ENCODE results near the gene GABRD. TPM values are rescaled to one million over a fixed set of nuclear protein-coding genes. Genes with fewer than 3 reads are reported as not detected.

Gene GABRD
- total RNA-seq, 1 donor from 2014 or later, result 2.5 TPM

GRCh38 chr1:2078170-2078569 lies 59.0 kb downstream of the GABRD start:
- Mint-ChIP-seq H3K4me3 (ENCODE audit: unreplicated experiment) (no peak overlapping the region), H3K36me3 (ENCODE audit: unreplicated experiment) (peaks cover 29% of the 10 kb centered on the region), H3K27ac (ENCODE audit: unreplicated experiment) (no peak overlapping the region), H3K4me1 (ENCODE audit: low read depth, unreplicated experiment) (peaks cover 23% of the 10 kb centered on the region), H3K9me3 (ENCODE audit: unreplicated experiment) (peaks cover 4% of the 10 kb centered on the region), H3K27me3 (ENCODE audit: unreplicated experiment) (peaks cover 14% of the 10 kb centered on the region)
- no peak for TF ChIP-seq CTCF (IDR thresholded peaks at IDR 0.05; ENCODE audit: partially characterized antibody, unreplicated experiment)
- DNase-seq, result no peak

GRCh38 chr1:2079396-2080085 lies 60.4 kb downstream of the GABRD start:
- H3K9me3 Mint-ChIP-seq (ENCODE audit: unreplicated experiment), result peaks cover 16% of the 10 kb centered on the region

GRCh38 chr1:2080140-2080539 lies 61.0 kb downstream of the GABRD start:
- no peak for DNase-seq
- Mint-ChIP-seq H3K27me3 (ENCODE audit: unreplicated experiment) (peaks cover 14% of the 10 kb centered on the region), H3K9me3 (ENCODE audit: unreplicated experiment) (peaks cover 17% of the 10 kb centered on the region), H3K4me1 (ENCODE audit: low read depth, unreplicated experiment) (peaks cover 24% of the 10 kb centered on the region), H3K4me3 (ENCODE audit: unreplicated experiment) (no peak overlapping the region), H3K36me3 (ENCODE audit: unreplicated experiment) (peaks cover 29% of the 10 kb centered on the region), H3K27ac (ENCODE audit: unreplicated experiment) (no peak overlapping the region)
- TF ChIP-seq CTCF (IDR thresholded peaks at IDR 0.05; ENCODE audit: partially characterized antibody, unreplicated experiment), result no peak

More at GRCh38 chr1:2079396-2080085, 60.4 kb downstream of the GABRD start:
- peaks cover 15% of the 10 kb centered on the region for H3K27me3 Mint-ChIP-seq (ENCODE audit: unreplicated experiment)
- H3K4me3 Mint-ChIP-seq (ENCODE audit: unreplicated experiment), result no peak overlapping the region
- TF ChIP-seq CTCF (IDR thresholded peaks at IDR 0.05; ENCODE audit: partially characterized antibody, unreplicated experiment), result no peak
- no peak overlapping the region for H3K27ac Mint-ChIP-seq (ENCODE audit: unreplicated experiment)
- no peak for DNase-seq
- H3K4me1 Mint-ChIP-seq (ENCODE audit: low read depth, unreplicated experiment), result peaks cover 24% of the 10 kb centered on the region
- peaks cover 29% of the 10 kb centered on the region for H3K36me3 Mint-ChIP-seq (ENCODE audit: unreplicated experiment)

Other genes starting within 250 kb of the GABRD start
- 66.0 TPM for gene NADK, start 240.9 kb upstream of the GABRD start, total RNA-seq (ENCODE audit: unreplicated experiment)
- gene GNB1, start 128.3 kb upstream of the GABRD start, total RNA-seq (ENCODE audit: unreplicated experiment), result 734 TPM
- gene CALML6, start 104.1 kb upstream of the GABRD start, total RNA-seq (ENCODE audit: unreplicated experiment), result 5.2 TPM
- gene TMEM52, start 100.1 kb upstream of the GABRD start, total RNA-seq (ENCODE audit: unreplicated experiment), result 5.4 TPM
- gene CFAP74, start 15.6 kb upstream of the GABRD start, total RNA-seq (ENCODE audit: unreplicated experiment), result not detected
- gene PRKCZ, start 31.1 kb downstream of the GABRD start, total RNA-seq (ENCODE audit: unreplicated experiment), result 120 TPM
- gene FAAP20, start 175.4 kb downstream of the GABRD start, total RNA-seq (ENCODE audit: unreplicated experiment), result 111 TPM
- gene SKI, start 209.0 kb downstream of the GABRD start, total RNA-seq (ENCODE audit: unreplicated experiment), result 143 TPM

All from glutamatergic neuron (in vitro differentiated cells).